Hematopoietic multipotent progenitor cell treated with erythropoietin and hydrocortisone succinate and interleukin-3 and kit ligand, for 15 days (in vitro differentiated cells): ENCODE measurements around the gene CILP.

Source experiments
- DNase-seq: peaks from one replicate; pipeline ENCODE4 v3.0.0-alpha.2; 2015; ENCODE audit warnings: low spot score

CILP gene

GRCh38 chr15:65147902-65148301 is 63.4 kb downstream of the CILP start:
- DNase-seq = no peak

- DNase-seq = no peak
These were observed 64.8 kb downstream of the CILP start for GRCh38 chr15:65146438-65146837.
